HepG2 (cell line): ENCODE results near the gene CCND1. TPM values are rescaled to one million over a fixed set of nuclear protein-coding genes. Genes with fewer than 3 reads are reported as not detected.
A peak's percentile ranks its signal among the peaks of the same experiment; 100 is the strongest.

ENCODE experiments used
- ARID2 ChIP-seq: sonication (generic); formaldehyde crosslinking; IDR thresholded peaks from 2 replicates; pipeline ENCODE4 v1.8.1; 2022; ENCODE audit warnings: mild to moderate bottlenecking, missing genetic modification reagents, borderline replicate concordance
- DBP ChIP-seq: sonication (generic); formaldehyde crosslinking; IDR thresholded peaks from 2 replicates; pipeline ENCODE4 v1.4.0; 2020; ENCODE audit warnings: missing genetic modification reagents; ENCODE audit errors: not compliant biosample characterization
- DMAP1 ChIP-seq: IDR thresholded peaks from 2 replicates; pipeline ENCODE4 v1.6.1; 2016
- ELF1 ChIP-seq: sonication (generic); formaldehyde crosslinking; IDR thresholded peaks from 2 replicates; pipeline ENCODE4 v1.4.0; 2020; ENCODE audit warnings: missing genetic modification reagents
- FOXA3 ChIP-seq: IDR thresholded peaks from 2 replicates; pipeline ENCODE4 v1.6.1; 2016; ENCODE audit warnings: missing genetic modification reagents, missing compliant biosample characterization
- HBP1 ChIP-seq: IDR thresholded peaks from 2 replicates; pipeline ENCODE4 v1.6.1; 2016; ENCODE audit warnings: low read depth, control low read depth
- JUN ChIP-seq: sonication (generic); formaldehyde crosslinking; IDR thresholded peaks from 2 replicates; pipeline ENCODE4 v1.4.0; 2020; ENCODE audit warnings: mild to moderate bottlenecking, missing genetic modification reagents
- NCOA2 ChIP-seq: sonication (generic); formaldehyde crosslinking; IDR thresholded peaks from 2 replicates; pipeline ENCODE4 v1.8.0; 2022; ENCODE audit warnings: inconsistent platforms
- TSC22D2 ChIP-seq: sonication (generic); formaldehyde crosslinking; IDR thresholded peaks from 2 replicates; pipeline ENCODE4 v1.5.1; 2020; ENCODE audit warnings: missing genetic modification reagents, mild to moderate bottlenecking, borderline replicate concordance
- YY1 ChIP-seq: IDR thresholded peaks from 2 replicates; pipeline ENCODE4 v1.6.1; 2011; ENCODE audit warnings: low read length, low read depth, moderate library complexity, mild to moderate bottlenecking; ENCODE audit not compliant: insufficient read depth, insufficient replicate concordance
- ZBTB14 ChIP-seq: sonication (generic); formaldehyde crosslinking; IDR thresholded peaks from 2 replicates; pipeline ENCODE4 v1.4.0; 2020; ENCODE audit warnings: missing genetic modification reagents
- ZNF33B ChIP-seq: sonication (generic); formaldehyde crosslinking; IDR thresholded peaks from 2 replicates; pipeline ENCODE4 v1.5.1; 2020; ENCODE audit warnings: mild to moderate bottlenecking, missing genetic modification reagents
- ZNF441 ChIP-seq: sonication (generic); formaldehyde crosslinking; IDR thresholded peaks from 2 replicates; pipeline ENCODE4 v1.7.0; 2021; ENCODE audit warnings: missing genetic modification reagents, borderline replicate concordance
- ZNF543 ChIP-seq: sonication (generic); formaldehyde crosslinking; IDR thresholded peaks from 2 replicates; pipeline ENCODE4 v1.4.0; 2020; ENCODE audit warnings: mild to moderate bottlenecking, missing genetic modification reagents
- ZNF713 ChIP-seq: sonication (generic); formaldehyde crosslinking; IDR thresholded peaks from 2 replicates; pipeline ENCODE4 v1.4.0; 2020; ENCODE audit warnings: mild to moderate bottlenecking, missing genetic modification reagents
- ZNF737 ChIP-seq: sonication (generic); formaldehyde crosslinking; IDR thresholded peaks from 2 replicates; pipeline ENCODE4 v1.5.0; 2020; ENCODE audit warnings: missing genetic modification reagents, mild to moderate bottlenecking, borderline replicate concordance
- ZNF747 ChIP-seq: sonication (generic); formaldehyde crosslinking; IDR thresholded peaks from 2 replicates; pipeline ENCODE4 v1.8.1; 2023; ENCODE audit warnings: missing genetic modification reagents, mild to moderate bottlenecking, borderline replicate concordance
- ZNF891 ChIP-seq: sonication (generic); formaldehyde crosslinking; IDR thresholded peaks from 2 replicates; pipeline ENCODE4 v1.5.0; 2020; ENCODE audit warnings: mild to moderate bottlenecking, missing genetic modification reagents
- polyA plus RNA-seq, 8 experiments: library from polyadenylated mRNA; depleted of rRNA in 3 of 8; stranded (reverse) in 7 of 8; unstranded in 1 of 8; fragments of >200 nt; fragmentation: Illumina TruSeq in 4 of 8; extraction: Trizol in 4 of 8; gene quantifications; 2 replicates each; pipeline versions ENCODE4 v1.2.1 to v1.2.3, GENCODE V29; 2011 to 2016; ENCODE audit warnings: low read depth in 4 of 8, missing spikeins in 1 of 8, mixed read lengths in 1 of 8; ENCODE audit not compliant: insufficient read depth in 1 of 8
- total RNA-seq, 5 experiments: library from RNA; depleted of rRNA; stranded (reverse); fragments of >200 nt; fragmentation: Illumina TruSeq; extraction: Trizol; gene quantifications; 2 replicates each; pipeline ENCODE4 v1.2.3, GENCODE V29; 2016; ENCODE audit warnings: low read depth in 1 of 5

CCND1 gene
- total and polyA plus RNA-seq, 2 of the 13 experiments (the other 11 are each of a cell fraction or from before 2014, with no cell fraction given), result 107 to 136 TPM

GRCh38 chr11:69640995-69641581, at the start of gene CCND1 (continued):
- TF ChIP-seq JUN (CRISPR knock-in tag) (no peak), HBP1 (0 out of 2 replicates have a peak, but pooled peaks have one; percentile 51), ZNF747 (no peak), NCOA2 (peak; percentile 53), ARID2 (CRISPR knock-in tag) (no peak), ZNF33B (CRISPR knock-in tag) (peak; percentile 19; the same call in 1 of the 2 replicates), YY1 (peak; percentile 41), ZNF713 (CRISPR knock-in tag) (0 out of 2 replicates have a peak, but pooled peaks have one; percentile 38), ZNF543 (no peak), ZNF891 (CRISPR knock-in tag) (no peak), ELF1 (CRISPR knock-in tag) (no peak), TSC22D2 (CRISPR knock-in tag) (no peak), FOXA3 (peak; percentile 11; the same call in 1 of the 2 replicates), ZBTB14 (0 out of 2 replicates have a peak, but pooled peaks have one; percentile 43), DMAP1 (peak; percentile 55; the same call in 1 of the 2 replicates), ZNF441 (CRISPR knock-in tag) (no peak; the same call in 1 of the 2 replicates), ZNF737 (no peak), DBP (CRISPR knock-in tag) (no peak)
